ENCODE measurements around the gene CSTA. TPM values are rescaled to one million over a fixed set of nuclear protein-coding genes. Genes with fewer than 3 reads are reported as not detected.
A peak's percentile ranks its signal among the peaks of the same experiment; 100 is the strongest.

CSTA gene
- total RNA-seq, 4 donors from 2014 or later, result 1,851 to 3,432 (median 2,556) TPM

GRCh38 chr3:122389892-122390291 is 64.8 kb downstream of the CSTA start:
- peak overlapping the region in 1 of 4 donors; percentile 51 for H3K27ac ChIP-seq
- DNase-seq, result no peak
- peaks cover 0 to 65% (median 8%) of the 10 kb centered on the region in 3 donors for H3K4me1 ChIP-seq
- H3K36me3 ChIP-seq, result peaks cover 0 to 35% (median 0%) of the 10 kb centered on the region in 3 donors
- intact Hi-C loops (cut with DNase I), result loop anchor here (10.0 kb wide), 1 partner anchor 295 kb away; the partner anchor contains the start of gene PARP14
- TF ChIP-seq POLR2A (IDR thresholded peaks at IDR 0.05), result no peak
- TF ChIP-seq CTCF (IDR thresholded peaks at IDR 0.05), result no peak
- no peaks in the 10 kb centered on the region for H3K9me3 ChIP-seq
- no peak overlapping the region for H3K4me3 ChIP-seq
- 78 to 93% methylated on average over 4 of the region's 4 CpGs for WGBS, 2 donors
- H3K27me3 ChIP-seq, result no peaks in the 10 kb centered on the region

GRCh38 chr3:122390665-122391064 is 65.6 kb downstream of the CSTA start:
- Histone ChIP-seq H3K4me1 (peaks cover 0 to 58% (median 8%) of the 10 kb centered on the region in 3 donors), H3K36me3 (peaks cover 0 to 35% (median 0%) of the 10 kb centered on the region in 3 donors), H3K27ac (peak overlapping the region in 3 of 4 donors; percentile 30 to 53 (median 51)), H3K4me3 (no peak overlapping the region), H3K27me3 (no peaks in the 10 kb centered on the region), H3K9me3 (no peaks in the 10 kb centered on the region)
- 42 to 53% methylated on average over 4 of the region's 4 CpGs for WGBS, 2 donors
- no peak for DNase-seq
- intact Hi-C loops (cut with DNase I), result loop anchor here (10.0 kb wide), 1 partner anchor 294 kb away; the partner anchor contains the start of gene PARP14
- TF ChIP-seq CTCF (IDR thresholded peaks at IDR 0.05) (no peak), POLR2A (IDR thresholded peaks at IDR 0.05) (no peak)

Other genes with a start within 250 kb of the CSTA start
- gene CASR, start 141.6 kb upstream of the CSTA start, total RNA-seq, result under 1 TPM in 1 of 4 donors, not detected in 3; 0.19 TPM
- 10 to 100 TPM; 11.8 to 30.6 (median 24.2) TPM for gene MIX23, start 58.0 kb downstream of the CSTA start, total RNA-seq
- gene FAM162A, start 58.9 kb downstream of the CSTA start, total RNA-seq, result 10 to 100 TPM; 48.0 to 74.5 (median 61.1) TPM
- 1 to 10 TPM in 3 of 4 donors, under 1 TPM in 1; 0.57 to 4.6 (median 2.1) TPM for gene WDR5B, start 90.8 kb downstream of the CSTA start, total RNA-seq
- 10 to 100 TPM; 30.0 to 38.1 (median 34.5) TPM for gene KPNA1, start 189.7 kb downstream of the CSTA start, total RNA-seq
- gene PARP9, start 239.1 kb downstream of the CSTA start, total RNA-seq, result 10 to 100 TPM; 16.6 to 50.0 (median 19.9) TPM
- 10 to 100 TPM; 17.8 to 25.8 (median 19.9) TPM for gene DTX3L, start 239.1 kb downstream of the CSTA start, total RNA-seq